GM13977 (cell line): ENCODE data around the gene NPW.

Source experiments
- DNase-seq: peaks from one replicate; pipeline ENCODE4 v3.0.0; 2012; ENCODE audit warnings: low spot score
- in situ Hi-C: fragments of 300-500 bp; cut with MboI; formaldehyde crosslinking; loops from one replicate; pipeline ENCODE4 v1.12.0; 2022; ENCODE audit warnings: low sequenced_read_pairs, low pct_unique_long_range_greater_than_20kb, mixed read lengths, inconsistent platforms; ENCODE audit not compliant: unreplicated experiment
- TF ChIP-seq, protein P1 (sequence below): IDR thresholded peaks from 2 replicates; pipeline ENCODE4 v1.5.1; 2012; ENCODE audit warnings: mild to moderate bottlenecking, control low read depth; ENCODE audit not compliant: insufficient read depth; ENCODE audit errors: extremely low read depth, missing control alignments

The NPW gene

DNA sequence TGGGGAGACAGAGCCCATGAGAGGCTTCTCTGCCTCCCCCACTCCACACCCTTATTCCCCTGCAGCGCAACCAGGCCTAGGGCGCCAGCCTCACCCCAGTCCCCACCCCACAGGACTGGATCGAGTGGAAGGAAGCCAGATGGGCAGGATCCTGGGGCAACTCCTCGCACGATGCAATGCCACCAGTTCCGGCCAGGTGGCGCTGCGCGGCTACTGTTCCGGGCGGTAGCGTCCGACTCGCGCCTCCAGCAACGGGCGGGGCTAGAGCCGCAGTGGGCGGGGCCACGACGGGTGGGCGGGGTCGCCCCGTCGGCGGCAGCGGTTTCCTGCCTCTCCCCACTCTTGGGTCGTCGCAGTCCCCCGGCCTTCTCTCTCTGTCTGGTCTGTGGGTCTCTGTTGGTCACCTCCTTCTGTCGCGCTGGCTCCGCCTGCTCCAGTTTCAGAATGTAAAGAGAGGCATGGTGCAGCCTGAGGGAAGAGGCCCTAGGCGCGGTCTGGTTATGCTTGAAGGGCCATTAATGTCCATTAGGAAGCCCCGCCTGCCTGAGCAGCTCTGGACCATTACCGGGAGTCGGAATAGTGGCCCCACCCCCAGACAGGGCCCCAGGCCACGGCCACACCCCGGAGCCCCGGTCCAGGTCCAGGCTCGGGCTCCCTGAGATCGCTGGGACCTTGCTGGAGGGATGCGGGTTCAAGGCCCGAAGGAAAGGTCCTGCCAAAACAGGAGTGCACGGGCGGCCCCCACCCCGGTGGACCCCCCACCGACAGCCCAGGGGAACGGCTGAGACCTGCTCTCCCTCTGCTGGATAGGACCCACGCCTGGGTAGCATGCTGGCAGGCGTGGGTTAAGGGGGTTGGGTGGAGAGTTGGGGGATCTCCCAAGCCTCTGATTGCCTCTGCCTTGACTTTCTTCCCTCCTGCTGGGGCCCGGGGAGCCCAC is 3.8 kb downstream of the NPW start:
- in situ Hi-C loops, result loop anchor here (5.0 kb wide), 1 partner anchor 119 kb away; no protein-coding TSS in a partner anchor
- DNase-seq, result peak; percentile 100
- TF ChIP-seq, protein P1, sequence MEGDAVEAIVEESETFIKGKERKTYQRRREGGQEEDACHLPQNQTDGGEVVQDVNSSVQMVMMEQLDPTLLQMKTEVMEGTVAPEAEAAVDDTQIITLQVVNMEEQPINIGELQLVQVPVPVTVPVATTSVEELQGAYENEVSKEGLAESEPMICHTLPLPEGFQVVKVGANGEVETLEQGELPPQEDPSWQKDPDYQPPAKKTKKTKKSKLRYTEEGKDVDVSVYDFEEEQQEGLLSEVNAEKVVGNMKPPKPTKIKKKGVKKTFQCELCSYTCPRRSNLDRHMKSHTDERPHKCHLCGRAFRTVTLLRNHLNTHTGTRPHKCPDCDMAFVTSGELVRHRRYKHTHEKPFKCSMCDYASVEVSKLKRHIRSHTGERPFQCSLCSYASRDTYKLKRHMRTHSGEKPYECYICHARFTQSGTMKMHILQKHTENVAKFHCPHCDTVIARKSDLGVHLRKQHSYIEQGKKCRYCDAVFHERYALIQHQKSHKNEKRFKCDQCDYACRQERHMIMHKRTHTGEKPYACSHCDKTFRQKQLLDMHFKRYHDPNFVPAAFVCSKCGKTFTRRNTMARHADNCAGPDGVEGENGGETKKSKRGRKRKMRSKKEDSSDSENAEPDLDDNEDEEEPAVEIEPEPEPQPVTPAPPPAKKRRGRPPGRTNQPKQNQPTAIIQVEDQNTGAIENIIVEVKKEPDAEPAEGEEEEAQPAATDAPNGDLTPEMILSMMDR, result peak; percentile 94

DNA sequence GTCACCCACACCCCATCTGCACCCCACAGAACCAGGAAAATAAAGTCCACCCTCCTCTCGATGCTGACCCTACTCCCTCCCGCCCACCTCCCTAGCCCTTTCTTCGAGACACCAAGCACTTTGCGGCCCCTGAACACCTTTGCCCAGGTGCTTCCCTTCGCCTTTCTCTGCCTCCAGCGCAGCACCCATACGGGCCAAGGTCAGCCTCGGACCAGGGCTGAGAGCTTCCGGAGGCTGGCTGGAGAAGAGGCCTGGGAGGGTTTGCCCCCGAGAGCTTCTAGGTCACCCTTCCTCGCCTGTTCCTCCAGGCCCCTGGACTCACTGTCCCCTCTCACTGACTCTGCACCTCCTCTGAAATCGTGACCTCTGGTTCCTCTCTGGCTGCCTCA is 4.4 kb downstream of the NPW start:
- no peak for DNase-seq
- in situ Hi-C loops, result loop anchor here (5.0 kb wide), 1 partner anchor 118 kb away; no protein-coding TSS in a partner anchor
- TF ChIP-seq, protein P1, result no peak

DNA sequence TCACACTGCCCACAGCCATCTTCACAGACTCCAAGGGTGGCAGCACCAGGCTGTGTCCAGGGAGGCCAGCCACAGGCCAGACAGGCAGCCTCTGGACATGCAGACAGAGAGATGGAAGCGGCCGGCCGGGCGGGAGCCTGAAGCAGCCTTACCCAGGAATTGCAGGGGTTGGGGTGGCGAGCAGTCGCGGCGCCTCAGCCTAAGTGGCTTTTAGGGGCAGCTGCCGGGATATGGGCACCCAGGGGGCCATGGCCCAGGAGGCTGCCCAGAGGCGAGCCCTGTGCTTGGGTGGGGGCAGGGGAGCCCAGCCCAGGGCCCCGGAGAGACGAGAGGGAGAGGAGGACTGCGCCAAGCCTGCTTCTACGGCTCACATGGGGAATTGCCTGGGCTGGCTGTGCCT is 5.7 kb downstream of the NPW start:
- TF ChIP-seq, protein P1, result no peak
- no peak for DNase-seq
- in situ Hi-C loops, result no loop called here

DNA sequence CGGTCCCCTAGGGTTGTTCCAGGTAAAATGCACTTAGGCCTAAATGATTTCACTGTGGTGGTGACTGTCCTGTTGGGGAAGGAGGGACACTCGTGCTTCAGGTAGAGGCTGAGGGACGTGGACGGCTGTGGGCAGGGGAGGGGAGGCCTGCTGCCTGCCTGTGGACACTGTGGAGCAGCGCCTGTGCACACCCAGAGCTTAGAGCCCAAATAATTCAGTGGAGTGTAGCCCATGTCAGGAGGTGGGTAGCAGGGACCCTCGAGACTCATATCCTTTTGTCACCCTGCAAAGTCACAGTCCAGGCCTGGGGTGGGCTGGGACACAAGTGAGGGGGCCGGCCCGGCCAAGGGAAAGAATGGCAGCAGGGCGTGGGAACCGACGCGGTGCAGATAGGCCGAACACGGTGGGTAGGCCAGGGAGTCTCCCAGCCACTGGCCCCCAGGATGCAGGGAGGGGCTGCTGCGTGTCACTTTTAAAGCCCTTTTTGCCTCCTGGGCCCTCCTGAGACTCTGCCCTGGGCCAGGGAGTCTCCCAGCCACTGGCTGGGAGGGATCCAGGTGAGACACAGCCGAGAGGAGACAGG is 6.4 kb downstream of the NPW start:
- in situ Hi-C loops, result no loop called here
- TF ChIP-seq, protein P1, result no peak
- DNase-seq, result no peak

DNA sequence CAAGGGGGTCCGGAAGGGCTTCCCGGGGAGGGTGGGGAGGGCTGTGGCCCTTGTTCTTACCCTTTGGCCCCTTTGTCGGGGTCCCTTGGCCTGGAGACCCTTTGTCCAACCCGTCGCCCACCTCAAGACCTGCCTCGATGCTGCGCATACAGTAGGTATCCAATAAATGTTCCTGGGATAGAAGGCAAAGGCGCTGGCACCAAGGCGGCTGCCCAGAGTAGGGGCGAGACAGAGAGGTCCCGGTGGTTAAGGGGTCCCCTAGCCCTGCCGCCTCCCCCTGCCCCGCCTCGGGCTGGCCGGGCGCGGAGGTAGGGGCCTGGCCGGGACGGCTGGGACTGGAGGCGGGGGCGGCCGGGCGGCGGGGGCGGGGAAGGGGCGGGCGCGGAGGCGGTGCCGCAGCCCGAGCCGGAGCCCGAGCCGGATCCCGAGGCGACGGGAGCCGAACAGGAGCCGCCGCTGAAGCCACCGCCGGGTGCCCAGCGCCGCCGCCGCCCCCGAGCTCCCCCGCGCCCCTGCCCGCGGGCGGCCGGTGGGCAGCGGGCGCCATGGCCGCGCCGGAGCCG is 7.0 kb downstream of the NPW start, which contains the start of gene NHERF2:
Gene NHERF2 (plus strand): TSS at position 442 of the 563 bp plus-strand sequence. CDS start 104 bp downstream, at position 546.
- TF ChIP-seq, protein P1, result no peak
- peak; percentile 71 for DNase-seq
- in situ Hi-C loops, result no loop called here
